HG03066 (cell line): ENCODE measurements around the gene SNED1.

Source experiments
- ATAC-seq: cut with Tn5 transposase; IDR thresholded peaks from one replicate; pipeline ENCODE4 v1.9.1; 2021; ENCODE audit warnings: low read depth; ENCODE audit not compliant: unreplicated experiment

SNED1 gene

GRCh38 chr2:241122376-241123002 lies 124.1 kb downstream of the SNED1 start:
- no peak for ATAC-seq

- no peak for ATAC-seq
Measured at GRCh38 chr2:241123816-241124536, 125.6 kb downstream of the SNED1 start.

DNA sequence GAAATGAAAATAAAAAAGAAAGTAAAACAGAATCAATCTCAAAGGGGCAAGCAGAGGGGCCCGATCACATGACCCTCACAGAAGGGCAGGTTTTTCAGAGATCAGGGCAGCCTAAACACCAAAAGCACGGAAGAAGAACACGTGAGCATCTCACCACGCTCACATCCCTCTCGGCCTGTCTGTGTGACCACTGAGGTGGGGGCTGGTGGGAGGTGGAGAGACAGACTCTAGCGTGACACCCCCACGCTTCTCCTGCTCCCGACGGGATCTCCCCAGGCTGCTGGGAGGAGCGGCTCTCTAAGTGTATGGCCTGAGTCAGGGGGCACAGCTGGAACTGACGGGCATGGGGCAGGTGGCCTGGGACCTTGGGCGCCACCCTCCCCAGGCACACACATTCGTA lies 127.2 kb downstream of the SNED1 start:
- ATAC-seq = no peak

GRCh38 chr2:241126201-241126611 lies 127.8 kb downstream of the SNED1 start:
- no peak for ATAC-seq

DNA sequence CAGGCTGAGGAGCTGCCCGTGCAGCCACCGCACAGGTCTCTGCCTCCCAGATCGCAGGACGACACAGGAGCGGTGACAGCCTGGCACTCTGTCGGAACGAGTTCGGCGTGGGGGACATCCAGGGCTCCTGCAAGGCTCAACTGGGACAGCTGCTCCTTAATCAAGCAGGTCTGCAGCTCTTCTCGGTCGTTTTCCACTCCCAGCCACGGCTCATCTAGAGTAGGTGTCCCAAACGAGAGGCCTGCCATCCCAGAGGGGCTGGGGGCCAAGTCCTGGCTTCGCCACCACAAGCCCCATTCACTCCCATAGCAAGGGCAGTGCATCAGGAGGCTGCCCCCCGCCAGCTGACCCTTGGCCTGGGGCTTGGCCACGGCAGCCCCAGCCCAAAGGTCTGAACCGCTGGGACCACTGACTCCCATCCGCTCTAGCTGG lies 128.4 kb downstream of the SNED1 start:
- no peak for ATAC-seq

DNA sequence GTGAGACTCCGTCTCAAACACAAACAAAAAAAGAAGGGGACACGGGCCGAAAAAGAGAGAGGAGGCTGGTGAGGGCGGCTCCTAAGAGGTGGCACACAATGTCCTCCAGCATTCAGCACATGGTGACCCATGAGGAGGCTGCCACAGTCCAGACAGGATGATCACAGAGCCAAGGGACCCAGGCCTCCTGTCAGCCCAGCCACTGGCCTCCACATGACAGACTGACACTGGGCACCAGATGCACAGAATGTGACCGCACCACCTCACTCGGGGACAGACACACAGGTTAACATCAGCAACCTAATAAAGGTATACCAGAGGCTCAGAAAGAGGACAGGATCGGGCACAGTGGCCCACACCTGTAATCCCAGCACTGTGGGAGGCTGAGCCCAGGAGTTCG lies 129.8 kb downstream of the SNED1 start:
- no peak for ATAC-seq

GRCh38 chr2:241129086-241129871 lies 130.9 kb downstream of the SNED1 start:
- no peak for ATAC-seq

DNA sequence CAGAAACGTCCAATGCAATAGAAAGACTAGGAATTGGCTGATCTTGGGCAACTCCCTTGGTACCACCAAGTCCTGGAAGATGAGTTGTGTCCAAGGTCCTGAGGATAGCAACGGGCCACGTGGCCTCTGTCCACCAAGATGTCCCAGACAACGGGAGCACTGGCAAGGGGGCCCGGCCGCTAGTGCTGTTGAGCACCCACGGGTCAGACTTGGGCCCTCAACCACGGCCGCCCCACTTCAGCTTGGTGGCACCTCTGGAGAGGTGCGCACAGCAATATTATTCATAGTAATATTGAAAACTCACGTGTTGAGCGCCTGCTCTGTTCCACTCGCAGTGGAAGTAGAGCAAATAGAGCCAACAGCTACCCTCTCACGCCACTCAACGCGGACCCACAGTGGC lies 131.9 kb downstream of the SNED1 start:
- no peak for ATAC-seq

GRCh38 chr2:241131531-241131930 lies 133.1 kb downstream of the SNED1 start:
- ATAC-seq = no peak

- ATAC-seq = no peak
Measured at GRCh38 chr2:241132538-241133435, 134.4 kb downstream of the SNED1 start.

DNA sequence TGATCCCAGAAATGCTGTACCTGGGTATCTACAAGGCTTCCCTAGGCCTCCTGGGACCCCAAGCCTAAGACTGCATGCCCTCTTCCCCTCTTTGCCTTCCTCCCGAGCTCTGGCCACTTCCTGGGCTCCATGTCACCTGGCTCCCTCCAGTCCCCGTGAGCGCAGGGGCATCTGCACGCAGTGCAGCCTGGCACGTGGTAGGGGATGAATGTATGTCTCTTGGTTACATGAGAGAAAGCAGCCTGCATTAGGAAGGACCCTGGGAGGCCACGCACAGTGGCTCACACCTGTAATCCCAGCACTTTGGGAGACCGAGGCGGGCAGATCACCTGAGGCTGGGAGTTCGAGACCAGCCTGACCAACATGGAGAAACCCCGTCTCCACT lies 135.0 kb downstream of the SNED1 start:
- no peak for ATAC-seq

DNA sequence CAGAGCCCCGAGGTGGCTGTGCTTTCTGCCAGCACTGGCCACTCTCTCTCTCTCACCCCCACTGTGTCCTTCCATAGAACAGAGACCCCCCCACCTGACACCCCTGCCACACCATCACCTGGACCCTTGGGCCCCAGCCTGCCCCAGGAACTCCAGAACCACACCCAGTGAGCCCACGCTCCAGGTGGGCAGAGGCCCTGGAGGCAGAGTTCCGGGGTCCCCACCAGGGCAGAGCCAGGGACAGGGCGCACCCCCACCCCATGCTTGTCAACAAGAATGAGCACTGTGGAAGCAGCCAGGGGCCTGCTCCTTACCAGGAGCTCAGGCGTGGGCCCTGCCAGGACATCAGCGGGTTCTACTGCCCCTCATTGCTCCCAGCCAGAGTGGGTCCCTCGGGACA lies 136.3 kb downstream of the SNED1 start:
- no peak for ATAC-seq

DNA sequence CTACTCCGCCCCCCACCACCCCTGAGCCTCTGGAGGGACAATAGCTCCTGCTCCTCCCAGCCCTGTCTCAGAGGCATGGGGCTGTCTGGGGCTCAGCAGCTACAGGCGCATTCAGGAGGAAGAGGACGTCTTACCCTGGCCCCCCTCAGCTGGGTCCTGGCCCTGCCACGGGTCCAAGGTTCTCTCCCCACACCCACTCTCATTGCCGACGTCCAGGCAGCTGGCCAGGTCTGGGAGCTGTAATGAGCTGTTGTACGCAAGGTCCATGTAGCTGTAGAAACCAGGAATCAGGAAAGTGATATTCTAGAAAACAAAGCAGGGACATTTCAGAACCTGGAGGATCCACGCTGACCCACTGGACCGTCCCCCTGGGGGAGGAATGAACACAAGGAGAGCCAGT lies 137.3 kb downstream of the SNED1 start:
- ATAC-seq = no peak

DNA sequence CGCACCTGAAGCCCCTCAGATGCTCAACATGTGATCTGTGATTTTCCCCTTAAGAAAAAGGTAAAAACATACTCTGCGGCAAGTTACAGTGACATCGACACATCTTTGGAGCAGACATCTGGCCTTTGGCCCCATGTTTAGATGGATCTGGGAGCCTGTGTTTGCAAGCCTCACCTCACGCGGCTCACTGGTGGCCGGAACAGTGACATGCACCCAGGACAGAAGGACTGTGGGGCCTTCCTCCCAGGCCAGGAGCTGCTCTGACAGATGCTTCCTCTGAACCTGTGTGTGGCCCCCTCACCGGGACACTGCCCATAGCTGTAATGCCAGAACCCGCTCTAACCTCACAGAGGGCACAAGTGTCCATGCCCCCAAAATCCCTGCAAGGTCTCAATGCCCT lies 137.8 kb downstream of the SNED1 start:
- ATAC-seq = no peak

GRCh38 chr2:241136661-241137260 lies 138.3 kb downstream of the SNED1 start:
- no peak for ATAC-seq

- ATAC-seq = no peak
Measured at GRCh38 chr2:241137276-241138190, 139.1 kb downstream of the SNED1 start.

DNA sequence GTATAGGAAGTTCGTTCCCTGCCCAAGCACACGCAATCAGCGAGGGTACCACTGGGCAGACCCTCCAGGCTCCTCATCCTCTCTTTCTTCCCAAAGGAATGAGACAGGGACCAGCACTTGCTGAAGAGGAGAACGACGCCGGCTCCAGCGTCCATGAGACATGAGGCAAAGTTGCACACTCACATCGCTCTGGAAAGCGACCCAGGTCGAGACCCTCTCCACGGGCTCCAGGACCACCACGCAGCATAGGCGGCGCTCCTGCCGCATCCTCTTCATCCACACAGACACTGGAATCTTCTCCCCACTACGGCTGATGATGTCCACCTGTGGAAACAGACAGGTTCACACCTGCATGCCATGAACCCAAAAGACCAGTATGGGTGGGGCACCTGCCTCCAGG lies 140.1 kb downstream of the SNED1 start:
- ATAC-seq = no peak

DNA sequence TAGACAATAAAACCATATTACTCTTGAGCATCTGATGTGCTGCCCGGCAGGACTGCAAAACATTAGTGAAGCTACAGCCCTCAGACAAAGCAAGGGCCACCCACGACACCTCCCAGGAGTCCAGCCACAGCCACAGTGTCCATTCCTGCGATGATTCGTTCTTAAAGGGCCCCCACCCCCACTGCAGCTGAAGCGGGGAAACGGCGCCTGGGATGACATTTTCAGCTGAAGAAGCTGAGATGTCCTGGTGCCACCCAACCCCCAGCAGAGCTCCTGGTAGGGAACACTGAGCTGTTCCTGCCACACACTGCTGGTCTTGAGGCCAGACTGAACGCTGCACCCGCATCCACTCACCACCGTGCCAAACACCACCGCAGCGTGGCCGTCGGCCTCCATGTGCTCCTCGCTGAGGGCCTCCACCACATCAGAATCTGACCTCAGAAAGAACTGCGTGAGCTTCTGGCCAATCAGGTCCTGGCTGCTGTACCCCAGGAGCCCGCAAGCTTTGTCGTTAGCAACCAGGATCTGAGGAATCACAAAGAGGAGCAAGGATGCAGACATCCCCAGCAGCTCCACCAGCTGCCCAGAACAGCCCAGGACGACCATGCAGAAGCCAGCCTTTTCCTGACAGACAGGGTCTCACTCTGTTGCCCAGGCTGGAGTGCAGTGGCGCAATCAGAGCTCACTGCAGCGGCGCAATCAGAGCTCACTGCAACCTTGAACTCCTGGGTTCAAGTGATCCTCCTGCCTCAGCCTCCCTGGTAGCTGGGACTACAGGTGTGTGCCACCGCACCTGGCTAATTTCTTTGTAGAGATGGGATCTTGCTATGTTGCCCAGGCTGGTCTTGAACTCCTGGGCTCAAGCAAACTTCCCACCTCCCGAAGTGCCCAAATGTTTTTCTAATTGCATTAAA lies 141.4 kb downstream of the SNED1 start:
- ATAC-seq = no peak
